Measurements from ENCODE around the gene SLC13A3. TPM values are rescaled to one million over a fixed set of nuclear protein-coding genes. Genes with fewer than 3 reads are reported as not detected.

The SLC13A3 gene
- total RNA-seq, 1 experiment from 2014 or later: 9.1 TPM

DNA sequence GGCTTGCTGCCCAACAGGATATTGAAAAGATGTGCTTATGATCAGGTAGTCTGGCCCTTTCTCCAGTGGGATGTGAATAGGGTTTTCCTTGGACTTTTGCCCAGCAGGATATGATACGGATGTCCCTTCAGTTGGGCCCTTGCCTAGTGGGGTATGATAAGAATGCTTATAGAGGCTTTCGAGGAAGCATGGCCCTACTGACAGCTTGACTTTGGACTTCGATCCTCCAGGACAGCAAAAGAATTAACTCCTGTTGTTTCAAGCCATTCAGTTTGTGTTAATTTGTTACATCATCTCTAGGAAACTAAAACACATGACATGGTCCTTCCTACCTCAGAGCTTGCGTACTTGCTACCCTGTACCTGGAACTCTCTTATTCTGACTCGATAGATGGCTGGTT is 128.2 kb downstream of the SLC13A3 start:
- ChIA-PET CTCF (no interaction called here), POLR2A (ENCODE audit: unreplicated experiment) (no interaction called here)
- H3K79me2 ChIP-seq (ENCODE audit: low read depth): no peaks in the 10 kb centered on the region
- H3K4me1 ChIP-seq (replicated peaks; ENCODE audit: insufficient read depth): no peaks in the 10 kb centered on the region
- no TSS peak for BruUV-seq (replicated peaks)
- no peak overlapping the region for H3K4me3 ChIP-seq
- H3F3A ChIP-seq (ENCODE audit: insufficient read depth, low read depth): no peaks in the 10 kb centered on the region
- no peak overlapping the region for H3K4me2 ChIP-seq
- intact Hi-C loops (cut with micrococcal nuclease; ENCODE audit: unreplicated experiment): no loop called here
- no peaks in the 10 kb centered on the region for H3K9me3 ChIP-seq (ENCODE audit: insufficient read depth, low read depth)
- H3K36me3 ChIP-seq (ENCODE audit: low read depth): no peaks in the 10 kb centered on the region
- H3K27ac ChIP-seq: no peak overlapping the region
- no peak for DNase-seq
- no peaks in the 10 kb centered on the region for H3K9me2 ChIP-seq (ENCODE audit: insufficient read depth)
- H3K27me3 ChIP-seq (ENCODE audit: insufficient read depth, low read depth): peaks cover 8% of the 10 kb centered on the region; the same call in 1 of the 2 replicates
- TF ChIP-seq, protein P1, sequence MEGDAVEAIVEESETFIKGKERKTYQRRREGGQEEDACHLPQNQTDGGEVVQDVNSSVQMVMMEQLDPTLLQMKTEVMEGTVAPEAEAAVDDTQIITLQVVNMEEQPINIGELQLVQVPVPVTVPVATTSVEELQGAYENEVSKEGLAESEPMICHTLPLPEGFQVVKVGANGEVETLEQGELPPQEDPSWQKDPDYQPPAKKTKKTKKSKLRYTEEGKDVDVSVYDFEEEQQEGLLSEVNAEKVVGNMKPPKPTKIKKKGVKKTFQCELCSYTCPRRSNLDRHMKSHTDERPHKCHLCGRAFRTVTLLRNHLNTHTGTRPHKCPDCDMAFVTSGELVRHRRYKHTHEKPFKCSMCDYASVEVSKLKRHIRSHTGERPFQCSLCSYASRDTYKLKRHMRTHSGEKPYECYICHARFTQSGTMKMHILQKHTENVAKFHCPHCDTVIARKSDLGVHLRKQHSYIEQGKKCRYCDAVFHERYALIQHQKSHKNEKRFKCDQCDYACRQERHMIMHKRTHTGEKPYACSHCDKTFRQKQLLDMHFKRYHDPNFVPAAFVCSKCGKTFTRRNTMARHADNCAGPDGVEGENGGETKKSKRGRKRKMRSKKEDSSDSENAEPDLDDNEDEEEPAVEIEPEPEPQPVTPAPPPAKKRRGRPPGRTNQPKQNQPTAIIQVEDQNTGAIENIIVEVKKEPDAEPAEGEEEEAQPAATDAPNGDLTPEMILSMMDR (conservative IDR thresholded peaks at IDR 0.05): no peak
- no peak for TF ChIP-seq EZH2 (IDR thresholded peaks at IDR 0.05; ENCODE audit: low read depth)
- H4K20me1 ChIP-seq (ENCODE audit: insufficient read depth): no peaks in the 10 kb centered on the region
- H2AFZ ChIP-seq: no peak overlapping the region

DNA sequence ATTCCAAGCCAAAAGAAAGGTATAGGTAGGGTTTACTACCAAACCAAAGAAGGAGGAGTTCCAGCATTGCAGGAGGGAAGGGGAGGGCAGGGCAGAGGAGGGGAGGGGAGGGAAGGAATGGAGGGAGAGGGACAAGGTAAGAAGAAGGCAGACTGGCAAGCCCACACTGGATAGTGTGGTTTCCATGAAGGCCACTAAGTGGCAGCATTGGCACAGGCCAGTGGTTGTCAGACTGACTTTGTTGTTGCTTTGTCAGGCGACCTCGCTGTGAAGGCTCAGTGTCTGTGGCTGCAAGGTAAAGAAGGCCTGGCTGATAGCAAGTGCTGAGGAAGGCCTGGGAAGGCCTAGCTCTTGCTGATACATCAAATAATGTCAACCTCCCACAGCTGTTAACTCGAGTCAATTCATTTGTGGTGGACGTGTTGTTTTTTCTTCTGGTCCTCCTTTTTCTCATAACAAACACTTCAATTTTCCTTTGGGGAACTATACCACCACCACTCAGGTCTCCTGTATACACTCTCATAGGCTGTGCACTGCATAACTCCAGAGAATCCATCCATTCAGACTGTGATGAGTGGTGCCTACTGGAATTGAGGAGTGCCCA is 130.2 kb downstream of the SLC13A3 start:
- Histone ChIP-seq H3F3A (ENCODE audit: insufficient read depth, low read depth) (no peaks in the 10 kb centered on the region), H3K27ac (no peak overlapping the region), H3K79me2 (ENCODE audit: low read depth) (no peaks in the 10 kb centered on the region), H2AFZ (no peak overlapping the region), H3K4me2 (no peak overlapping the region), H3K4me3 (no peak overlapping the region), H3K27me3 (ENCODE audit: insufficient read depth, low read depth) (peaks cover 27% of the 10 kb centered on the region; the same call in 1 of the 2 replicates), H3K36me3 (ENCODE audit: low read depth) (no peaks in the 10 kb centered on the region), H3K9me2 (ENCODE audit: insufficient read depth) (no peaks in the 10 kb centered on the region), H4K20me1 (ENCODE audit: insufficient read depth) (no peaks in the 10 kb centered on the region), H3K4me1 (replicated peaks; ENCODE audit: insufficient read depth) (no peaks in the 10 kb centered on the region), H3K9me3 (ENCODE audit: insufficient read depth, low read depth) (no peaks in the 10 kb centered on the region)
- intact Hi-C loops (cut with micrococcal nuclease; ENCODE audit: unreplicated experiment): loop anchor here (1.0 kb wide), 3 partner anchors 160 to 227 kb away; no protein-coding TSS in a partner anchor
- ChIA-PET CTCF (no interaction called here), POLR2A (ENCODE audit: unreplicated experiment) (no interaction called here)
- TF ChIP-seq, protein P1 (conservative IDR thresholded peaks at IDR 0.05): peak; percentile 74
- TF ChIP-seq EZH2 (IDR thresholded peaks at IDR 0.05; ENCODE audit: low read depth): no peak
- peak; percentile 52 to 58 for DNase-seq
- BruUV-seq (replicated peaks): no TSS peak

DNA sequence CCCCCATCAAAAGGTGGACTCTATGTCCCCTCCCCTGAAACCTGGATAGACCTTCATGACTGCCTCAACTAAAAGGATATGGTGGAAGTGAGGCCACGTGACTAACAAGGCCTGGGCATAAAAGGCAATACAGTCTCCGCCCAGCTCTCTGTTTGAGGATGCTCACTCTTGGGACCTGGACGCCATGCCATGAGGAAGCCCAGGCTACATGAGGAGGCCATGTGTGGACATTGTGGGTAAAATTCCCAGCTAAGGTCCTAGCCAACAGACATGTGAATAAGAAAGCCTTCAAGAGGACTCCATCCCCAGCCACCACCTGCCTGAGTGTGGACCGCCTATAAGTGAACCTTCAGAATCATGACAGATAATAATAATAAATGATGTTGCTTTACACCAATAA is 130.7 kb downstream of the SLC13A3 start:
- H4K20me1 ChIP-seq (ENCODE audit: insufficient read depth): no peaks in the 10 kb centered on the region
- POLR2A ChIA-PET (ENCODE audit: unreplicated experiment): no interaction called here
- intact Hi-C loops (cut with micrococcal nuclease; ENCODE audit: unreplicated experiment): no loop called here
- no peaks in the 10 kb centered on the region for H3K36me3 ChIP-seq (ENCODE audit: low read depth)
- CTCF ChIA-PET: no interaction called here
- H3K4me3 ChIP-seq: no peak overlapping the region
- no peak overlapping the region for H3K27ac ChIP-seq
- H3K9me3 ChIP-seq (ENCODE audit: insufficient read depth, low read depth): no peaks in the 10 kb centered on the region
- no peaks in the 10 kb centered on the region for H3F3A ChIP-seq (ENCODE audit: insufficient read depth, low read depth)
- no peaks in the 10 kb centered on the region; the same call in 1 of the 2 replicates for H3K9me2 ChIP-seq (ENCODE audit: insufficient read depth)
- no peak for DNase-seq
- H3K79me2 ChIP-seq (ENCODE audit: low read depth): no peaks in the 10 kb centered on the region
- H3K27me3 ChIP-seq (ENCODE audit: insufficient read depth, low read depth): peaks cover 32% of the 10 kb centered on the region; the same call in 1 of the 2 replicates
- no TSS peak for BruUV-seq (replicated peaks)
- no peak overlapping the region for H2AFZ ChIP-seq
- H3K4me1 ChIP-seq (replicated peaks; ENCODE audit: insufficient read depth): no peaks in the 10 kb centered on the region
- TF ChIP-seq, protein P1 (conservative IDR thresholded peaks at IDR 0.05): no peak
- no peak for TF ChIP-seq EZH2 (IDR thresholded peaks at IDR 0.05; ENCODE audit: low read depth)
- no peak overlapping the region for H3K4me2 ChIP-seq

Data from PC-9 (cell line).